HCT116 (cell line): ENCODE results near the gene RNF222. TPM values are rescaled to one million over a fixed set of nuclear protein-coding genes. Genes with fewer than 3 reads are reported as not detected.

Source experiments
- ATAC-seq: fragments of 200-7000 bp; cut with Tn5 transposase; 2 replicates; pipeline ENCODE4 v1.9.1; 2020; ENCODE audit warnings: mild to moderate bottlenecking, moderate library complexity
- BruUV-seq: library from RNA; stranded (reverse); fragments of 400-500 nt; replicated peaks from 2 replicates; lab custom pipeline; 2021; lab: Mats Ljungman, UMichigan
- CTCF ChIA-PET: fragments of 300-600 bp; sonication (Branson Sonifier 250); formaldehyde crosslinking; loops from one replicate; lab custom pipeline; 2021; ENCODE audit warnings: antibody characterized with exemption; lab: Charles Lee
- POLR2A ChIA-PET: fragments of 300-600, 350-600 bp; sonication (Branson Sonifier 250); formaldehyde crosslinking; loops from one replicate; lab custom pipeline; 2021; ENCODE audit warnings: antibody characterized with exemption; lab: Charles Lee
- RAD21 ChIA-PET, 2 experiments: fragments of 300-600 bp; sonication (Branson Sonifier 250); formaldehyde crosslinking; loops; one replicate each; lab custom pipeline; 2023; ENCODE audit warnings: low total read pairs in 2 of 2; ENCODE audit not compliant: uncharacterized antibody in 2 of 2, unreplicated experiment in 2 of 2, low non-redundant PET in 1 of 2; lab: Charles Lee
- DNase-seq: peaks from one replicate; pipeline ENCODE4 v3.0.0-alpha.2; 2010; ENCODE audit warnings: low read depth, low spot score
- H2AFZ ChIP-seq: fragments of 200-600 bp; shearing (Covaris generic), sonication (generic); 2 replicates; pipeline ENCODE4 v1.6.1; 2017; ENCODE audit warnings: low read depth, mixed run types, mixed read lengths, antibody characterized with exemption, low read length; ENCODE audit not compliant: poor library complexity, severe bottlenecking
- H3K27ac ChIP-seq: 2 replicates; pipeline ENCODE4 v1.5.1; 2012; ENCODE audit warnings: low read depth, low read length
- H3K27me3 ChIP-seq: fragments of 200-600 bp; sonication (generic); 2 replicates; pipeline ENCODE4 v1.6.1; 2016; ENCODE audit warnings: mixed run types, low read length, mixed read lengths; ENCODE audit not compliant: insufficient read depth
- H3K36me3 ChIP-seq, 2 experiments: fragments of 200-500 bp in 1 of 2; fragments of 200-600 bp in 1 of 2; sonication (Bioruptor generic) in 1 of 2; sonication (generic) in 1 of 2; 2 replicates each; pipeline versions ENCODE4 v1.5.1 to v1.6.1; 2014 to 2016; ENCODE audit warnings: low read length in 2 of 2, inconsistent platforms in 1 of 2, mixed read lengths in 1 of 2, mixed run types in 1 of 2; ENCODE audit not compliant: insufficient read depth in 2 of 2, control insufficient read depth in 1 of 2
- H3K4me1 ChIP-seq, 2 experiments: fragments of 200-600 bp in 1 of 2; sonication (generic) in 1 of 2; 2 replicates each; pipeline versions ENCODE4 v1.5.1 to v1.6.1; 2012 to 2017; ENCODE audit warnings: low read length in 2 of 2, inconsistent platforms in 1 of 2, mild to moderate bottlenecking in 1 of 2, mixed read lengths in 1 of 2, mixed run types in 1 of 2, moderate library complexity in 1 of 2; ENCODE audit not compliant: insufficient read depth in 2 of 2, control insufficient read depth in 1 of 2
- H3K4me2 ChIP-seq: fragments of 200-600 bp; sonication (generic); 2 replicates; pipeline ENCODE4 v1.6.1; 2017; ENCODE audit warnings: mixed run types, low read length, mixed read lengths
- H3K4me3 ChIP-seq, 2 experiments: fragments of 200-600 bp in 1 of 2; sonication (generic) in 1 of 2; replicated peaks in 1 of 2; 2 replicates each; pipeline ENCODE4 v1.5.1; 2011 to 2016; ENCODE audit warnings: low read length in 2 of 2, control low read depth in 1 of 2, low read depth in 1 of 2, mild to moderate bottlenecking in 1 of 2, mixed read lengths in 1 of 2, mixed run types in 1 of 2
- H3K79me2 ChIP-seq: fragments of 200-600 bp; sonication (generic); 2 replicates; pipeline ENCODE4 v1.6.1; 2017; ENCODE audit warnings: mild to moderate bottlenecking, mixed run types, low read length, moderate library complexity, mixed read lengths; ENCODE audit not compliant: insufficient read depth
- H3K9ac ChIP-seq: fragments of 200-600 bp; sonication (generic); 2 replicates; pipeline ENCODE4 v1.6.1; 2016; ENCODE audit warnings: low read length, mixed read lengths
- H3K9me2 ChIP-seq: fragments of 200-600 bp; sonication (generic), shearing (Covaris generic); 2 replicates; pipeline ENCODE4 v1.6.1; 2017; ENCODE audit warnings: mixed run types, mild to moderate bottlenecking, moderate library complexity; ENCODE audit not compliant: insufficient read depth
- H3K9me3 ChIP-seq, 2 experiments: fragments of 200-500 bp in 1 of 2; fragments of 200-600 bp in 1 of 2; sonication (Bioruptor generic) in 1 of 2; sonication (generic) in 1 of 2; 2 replicates each; pipeline ENCODE4 v1.6.1; 2014 to 2017; ENCODE audit warnings: low read length in 2 of 2, mixed read lengths in 2 of 2, inconsistent platforms in 1 of 2, low read depth in 1 of 2, mild to moderate bottlenecking in 1 of 2, mixed run types in 1 of 2, moderate library complexity in 1 of 2; ENCODE audit not compliant: control insufficient read depth in 1 of 2, insufficient read depth in 1 of 2
- H4K20me1 ChIP-seq: fragments of 200-600 bp; sonication (generic), shearing (Covaris generic); 2 replicates; pipeline ENCODE4 v1.6.1; 2017; ENCODE audit warnings: mixed run types, mild to moderate bottlenecking, moderate library complexity; ENCODE audit not compliant: insufficient read depth
- CTCF ChIP-seq, 3 experiments: fragments of 200-600 bp in 1 of 3; sonication (generic) in 1 of 3; IDR thresholded peaks in 2 of 3; conservative IDR thresholded peaks in 1 of 3; 2 replicates each; pipeline ENCODE4 v1.5.1; 2012 to 2017; ENCODE audit warnings: low read depth in 2 of 3, low read length in 2 of 3, antibody characterized with exemption in 1 of 3, borderline replicate concordance in 1 of 3, control low read depth in 1 of 3, mild to moderate bottlenecking in 1 of 3, mixed read lengths in 1 of 3, mixed run types in 1 of 3, moderate library complexity in 1 of 3; ENCODE audit not compliant: insufficient read depth in 1 of 3
- EZH2 ChIP-seq: fragments of 200-600 bp; sonication (generic); IDR thresholded peaks from 2 replicates; pipeline ENCODE4 v1.6.1; 2017; ENCODE audit warnings: antibody characterized with exemption, mixed run types
- FOSL1 ChIP-seq: IDR thresholded peaks from 2 replicates; pipeline ENCODE4 v1.6.1; 2012; ENCODE audit warnings: low read depth
- MAX ChIP-seq: IDR thresholded peaks from 2 replicates; pipeline ENCODE4 v1.6.1; 2012
- RAD21 ChIP-seq: IDR thresholded peaks from 2 replicates; pipeline ENCODE4 v1.6.1; 2012; ENCODE audit warnings: low read depth, mild to moderate bottlenecking
- SIN3A ChIP-seq: IDR thresholded peaks from 2 replicates; pipeline ENCODE4 v1.6.1; 2012; ENCODE audit warnings: low read depth
- intact Hi-C: fragments of 100-400 bp; cut with micrococcal nuclease; formaldehyde crosslinking; loops from 2 replicates; pipeline ENCODE4 v1.10.0; 2022
- total RNA-seq: library from RNA; stranded (reverse); gene quantifications from one replicate; pipeline ENCODE4 v1.2.1, GENCODE V29; 2021; ENCODE audit not compliant: unreplicated experiment

Gene RNF222
- total RNA-seq, 1 experiment from 2014 or later, result not detected

- Histone ChIP-seq H3K27me3 (no peaks in the 10 kb centered on the region), H2AFZ (no peak overlapping the region), H3K79me2 (no peaks in the 10 kb centered on the region), H3K4me2 (peak overlapping the region; percentile 49), H3K9me3 (no peaks in the 10 kb centered on the region), H3K27ac (0 out of 2 replicates have a peak overlapping the region, but pooled peaks have one; percentile 19), H3K9ac (no peak overlapping the region), H3K4me1 (peaks cover 9 to 41% of the 10 kb centered on the region in 2 experiments), H3K36me3 (no peaks in the 10 kb centered on the region), H3K9me2 (no peaks in the 10 kb centered on the region), H3K4me3 (no peak overlapping the region), H4K20me1 (no peaks in the 10 kb centered on the region)
- peak; percentile 73 for DNase-seq
- BruUV-seq, result no TSS peak
- intact Hi-C loops, result loop anchor here (2.0 kb wide), 1 partner anchor 337 kb away; no protein-coding TSS in a partner anchor
- RAD21 ChIA-PET, result interaction anchor here (0.6 to 1.0 kb wide), 5 partner anchors 25 to 485 kb away, joined by 3 to 6 read pairs (median 3); partner anchors contain the start of gene NDEL1 (in 1 of the 2)
- POLR2A ChIA-PET, result interaction anchor here (1.5 to 3.1 kb wide), 2 partner anchors 25 to 27 kb away, joined by 11 to 14 read pairs; partner anchors contain the start of gene NDEL1
- TF ChIP-seq CTCF (IDR thresholded peaks at IDR 0.05 in 2 of 3, conservative IDR thresholded peaks at IDR 0.05 in 1 of 3; ENCODE audit: borderline replicate concordance in 1 of 3, insufficient read depth in 1 of 3, low read depth in 2 of 3, low read length in 2 of 3) (peak; percentile 62 to 88 (median 85); a peak in 5 of 6 replicates), EZH2 (no peak), RAD21 (peak; percentile 79), FOSL1 (no peak), SIN3A (no peak), MAX (no peak)
- peak; percentile 76 for ATAC-seq
- CTCF ChIA-PET, result interaction anchor here (0.6 to 2.2 kb wide), 15 partner anchors 10 to 452 kb away, joined by 3 to 27 read pairs (median 4); partner anchors contain the start of genes MYH10 and NDEL1
Observed at GRCh38 chr17:8409966-8410882, 12.6 kb upstream of the RNF222 start.
